HCT116 (cell line): ENCODE data around the gene CABLES1. TPM values are rescaled to one million over a fixed set of nuclear protein-coding genes. Genes with fewer than 3 reads are reported as not detected.

Experiments used
- ATAC-seq: fragments of 200-7000 bp; cut with Tn5 transposase; 2 replicates; pipeline ENCODE4 v1.9.1; 2020; ENCODE audit warnings: mild to moderate bottlenecking, moderate library complexity
- BruUV-seq: library from RNA; stranded (reverse); fragments of 400-500 nt; replicated peaks from 2 replicates; lab custom pipeline; 2021; lab: Mats Ljungman, UMichigan
- CTCF ChIA-PET: fragments of 300-600 bp; sonication (Branson Sonifier 250); formaldehyde crosslinking; loops from one replicate; lab custom pipeline; 2021; ENCODE audit warnings: antibody characterized with exemption; lab: Charles Lee
- POLR2A ChIA-PET: fragments of 300-600, 350-600 bp; sonication (Branson Sonifier 250); formaldehyde crosslinking; loops from one replicate; lab custom pipeline; 2021; ENCODE audit warnings: antibody characterized with exemption; lab: Charles Lee
- RAD21 ChIA-PET, 2 experiments: fragments of 300-600 bp; sonication (Branson Sonifier 250); formaldehyde crosslinking; loops; one replicate each; lab custom pipeline; 2023; ENCODE audit warnings: low total read pairs in 2 of 2; ENCODE audit not compliant: uncharacterized antibody in 2 of 2, unreplicated experiment in 2 of 2, low non-redundant PET in 1 of 2; lab: Charles Lee
- DNase-seq: peaks from one replicate; pipeline ENCODE4 v3.0.0-alpha.2; 2010; ENCODE audit warnings: low read depth, low spot score
- H2AFZ ChIP-seq: fragments of 200-600 bp; shearing (Covaris generic), sonication (generic); 2 replicates; pipeline ENCODE4 v1.6.1; 2017; ENCODE audit warnings: low read depth, mixed run types, mixed read lengths, antibody characterized with exemption, low read length; ENCODE audit not compliant: poor library complexity, severe bottlenecking
- H3K27ac ChIP-seq: 2 replicates; pipeline ENCODE4 v1.5.1; 2012; ENCODE audit warnings: low read depth, low read length
- H3K27me3 ChIP-seq: fragments of 200-600 bp; sonication (generic); 2 replicates; pipeline ENCODE4 v1.6.1; 2016; ENCODE audit warnings: mixed run types, low read length, mixed read lengths; ENCODE audit not compliant: insufficient read depth
- H3K36me3 ChIP-seq, 2 experiments: fragments of 200-500 bp in 1 of 2; fragments of 200-600 bp in 1 of 2; sonication (Bioruptor generic) in 1 of 2; sonication (generic) in 1 of 2; 2 replicates each; pipeline versions ENCODE4 v1.5.1 to v1.6.1; 2014 to 2016; ENCODE audit warnings: low read length in 2 of 2, inconsistent platforms in 1 of 2, mixed read lengths in 1 of 2, mixed run types in 1 of 2; ENCODE audit not compliant: insufficient read depth in 2 of 2, control insufficient read depth in 1 of 2
- H3K4me1 ChIP-seq, 2 experiments: fragments of 200-600 bp in 1 of 2; sonication (generic) in 1 of 2; 2 replicates each; pipeline versions ENCODE4 v1.5.1 to v1.6.1; 2012 to 2017; ENCODE audit warnings: low read length in 2 of 2, inconsistent platforms in 1 of 2, mild to moderate bottlenecking in 1 of 2, mixed read lengths in 1 of 2, mixed run types in 1 of 2, moderate library complexity in 1 of 2; ENCODE audit not compliant: insufficient read depth in 2 of 2, control insufficient read depth in 1 of 2
- H3K4me2 ChIP-seq: fragments of 200-600 bp; sonication (generic); 2 replicates; pipeline ENCODE4 v1.6.1; 2017; ENCODE audit warnings: mixed run types, low read length, mixed read lengths
- H3K4me3 ChIP-seq, 2 experiments: fragments of 200-600 bp in 1 of 2; sonication (generic) in 1 of 2; replicated peaks in 1 of 2; 2 replicates each; pipeline ENCODE4 v1.5.1; 2011 to 2016; ENCODE audit warnings: low read length in 2 of 2, control low read depth in 1 of 2, low read depth in 1 of 2, mild to moderate bottlenecking in 1 of 2, mixed read lengths in 1 of 2, mixed run types in 1 of 2
- H3K79me2 ChIP-seq: fragments of 200-600 bp; sonication (generic); 2 replicates; pipeline ENCODE4 v1.6.1; 2017; ENCODE audit warnings: mild to moderate bottlenecking, mixed run types, low read length, moderate library complexity, mixed read lengths; ENCODE audit not compliant: insufficient read depth
- H3K9ac ChIP-seq: fragments of 200-600 bp; sonication (generic); 2 replicates; pipeline ENCODE4 v1.6.1; 2016; ENCODE audit warnings: low read length, mixed read lengths
- H3K9me2 ChIP-seq: fragments of 200-600 bp; sonication (generic), shearing (Covaris generic); 2 replicates; pipeline ENCODE4 v1.6.1; 2017; ENCODE audit warnings: mixed run types, mild to moderate bottlenecking, moderate library complexity; ENCODE audit not compliant: insufficient read depth
- H3K9me3 ChIP-seq, 2 experiments: fragments of 200-500 bp in 1 of 2; fragments of 200-600 bp in 1 of 2; sonication (Bioruptor generic) in 1 of 2; sonication (generic) in 1 of 2; 2 replicates each; pipeline ENCODE4 v1.6.1; 2014 to 2017; ENCODE audit warnings: low read length in 2 of 2, mixed read lengths in 2 of 2, inconsistent platforms in 1 of 2, low read depth in 1 of 2, mild to moderate bottlenecking in 1 of 2, mixed run types in 1 of 2, moderate library complexity in 1 of 2; ENCODE audit not compliant: control insufficient read depth in 1 of 2, insufficient read depth in 1 of 2
- H4K20me1 ChIP-seq: fragments of 200-600 bp; sonication (generic), shearing (Covaris generic); 2 replicates; pipeline ENCODE4 v1.6.1; 2017; ENCODE audit warnings: mixed run types, mild to moderate bottlenecking, moderate library complexity; ENCODE audit not compliant: insufficient read depth
- ATF3 ChIP-seq: IDR thresholded peaks from 2 replicates; pipeline ENCODE4 v1.6.1; 2012
- CEBPB ChIP-seq: IDR thresholded peaks from 2 replicates; pipeline ENCODE4 v1.6.1; 2012; ENCODE audit warnings: low read depth
- CTCF ChIP-seq, 3 experiments: fragments of 200-600 bp in 1 of 3; sonication (generic) in 1 of 3; IDR thresholded peaks in 2 of 3; conservative IDR thresholded peaks in 1 of 3; 2 replicates each; pipeline ENCODE4 v1.5.1; 2012 to 2017; ENCODE audit warnings: low read depth in 2 of 3, low read length in 2 of 3, antibody characterized with exemption in 1 of 3, borderline replicate concordance in 1 of 3, control low read depth in 1 of 3, mild to moderate bottlenecking in 1 of 3, mixed read lengths in 1 of 3, mixed run types in 1 of 3, moderate library complexity in 1 of 3; ENCODE audit not compliant: insufficient read depth in 1 of 3
- EGR1 ChIP-seq: IDR thresholded peaks from 2 replicates; pipeline ENCODE4 v1.6.1; 2012; ENCODE audit warnings: low read depth
- ELF1 ChIP-seq: IDR thresholded peaks from 2 replicates; pipeline ENCODE4 v1.6.1; 2012; ENCODE audit warnings: low read depth, borderline replicate concordance
- EZH2phosphoT487 ChIP-seq: fragments of 200-600 bp; IDR thresholded peaks from 2 replicates; pipeline ENCODE4 v1.6.1; 2018; ENCODE audit warnings: antibody characterized with exemption, borderline replicate concordance
- FOSL1 ChIP-seq: IDR thresholded peaks from 2 replicates; pipeline ENCODE4 v1.6.1; 2012; ENCODE audit warnings: low read depth
- JUND ChIP-seq: IDR thresholded peaks from 2 replicates; pipeline ENCODE4 v1.6.1; 2012
- MAX ChIP-seq: IDR thresholded peaks from 2 replicates; pipeline ENCODE4 v1.6.1; 2012
- POLR2A ChIP-seq: IDR thresholded peaks from 2 replicates; pipeline ENCODE4 v1.7.0; 2011; ENCODE audit warnings: borderline replicate concordance; ENCODE audit not compliant: insufficient read depth, insufficient read length; ENCODE audit errors: extremely low read depth
- RAD21 ChIP-seq: IDR thresholded peaks from 2 replicates; pipeline ENCODE4 v1.6.1; 2012; ENCODE audit warnings: low read depth, mild to moderate bottlenecking
- REST ChIP-seq: IDR thresholded peaks from 2 replicates; pipeline ENCODE4 v1.6.1; 2012; ENCODE audit warnings: low read depth
- SP1 ChIP-seq: IDR thresholded peaks from 2 replicates; pipeline ENCODE4 v1.6.1; 2012; ENCODE audit warnings: low read depth
- SRF ChIP-seq: IDR thresholded peaks from 2 replicates; pipeline ENCODE4 v1.6.1; 2012; ENCODE audit warnings: low read depth
- TCF7L2 ChIP-seq: IDR thresholded peaks from 2 replicates; pipeline ENCODE4 v1.7.0; 2011; ENCODE audit warnings: borderline replicate concordance, inconsistent platforms; ENCODE audit not compliant: insufficient read depth, insufficient read length; ENCODE audit errors: extremely low read depth
- ZFX ChIP-seq: fragments of 450-650 bp; IDR thresholded peaks from 2 replicates; pipeline ENCODE4 v1.6.1; 2017
- ZNF274 ChIP-seq: fragments of 200-500 bp; sonication (Bioruptor generic); IDR thresholded peaks from 2 replicates; pipeline ENCODE4 v1.6.1; 2014; ENCODE audit warnings: mild to moderate bottlenecking, low read depth, low read length, inconsistent platforms
- intact Hi-C: fragments of 100-400 bp; cut with micrococcal nuclease; formaldehyde crosslinking; loops from 2 replicates; pipeline ENCODE4 v1.10.0; 2022
- total RNA-seq: library from RNA; stranded (reverse); gene quantifications from one replicate; pipeline ENCODE4 v1.2.1, GENCODE V29; 2021; ENCODE audit not compliant: unreplicated experiment

CABLES1 gene
- total RNA-seq, 1 experiment from 2014 or later: 7.7 TPM

- no peak overlapping the region for H3K27ac ChIP-seq
- no peaks in the 10 kb centered on the region for H3K36me3 ChIP-seq
- CTCF ChIA-PET: no interaction called here
- H2AFZ ChIP-seq: no peak overlapping the region
- H3K9me2 ChIP-seq: no peaks in the 10 kb centered on the region
- H3K9ac ChIP-seq: no peak overlapping the region
- no peaks in the 10 kb centered on the region for H3K27me3 ChIP-seq
- DNase-seq (no peak), ATAC-seq (no peak)
- no TSS peak for BruUV-seq
- TF ChIP-seq SP1 (no peak), POLR2A (no peak), JUND (no peak), ZFX (no peak), MAX (no peak), ELF1 (no peak), FOSL1 (no peak), CEBPB (no peak), ZNF274 (no peak), SRF (no peak), EGR1 (no peak), EZH2phosphoT487 (no peak), CTCF (IDR thresholded peaks at IDR 0.05 in 2 of 3, conservative IDR thresholded peaks at IDR 0.05 in 1 of 3; ENCODE audit: borderline replicate concordance in 1 of 3, insufficient read depth in 1 of 3, low read depth in 2 of 3, low read length in 2 of 3) (no peak), REST (no peak), TCF7L2 (no peak), ATF3 (no peak), RAD21 (no peak)
- H3K79me2 ChIP-seq: no peaks in the 10 kb centered on the region
- no peak overlapping the region for H3K4me3 ChIP-seq
- intact Hi-C loops: no loop called here
- RAD21 ChIA-PET: no interaction called here
- H4K20me1 ChIP-seq: no peaks in the 10 kb centered on the region
- POLR2A ChIA-PET: no interaction called here
- H3K4me1 ChIP-seq: no peaks in the 10 kb centered on the region
- no peak overlapping the region for H3K4me2 ChIP-seq
- H3K9me3 ChIP-seq: peaks cover 0 to 3% of the 10 kb centered on the region in 2 experiments; a peak in 2 of 4 replicates
Observed at GRCh38 chr18:23265682-23266399, 130.6 kb downstream of the CABLES1 start.
